ENCODE data around the gene SPOPL.
"Not testable (repeated sequence)": the region's sequence is repeated elsewhere in the genome, so short reads cannot be mapped to it uniquely, and the experiment has no call there.

The SPOPL gene

DNA sequence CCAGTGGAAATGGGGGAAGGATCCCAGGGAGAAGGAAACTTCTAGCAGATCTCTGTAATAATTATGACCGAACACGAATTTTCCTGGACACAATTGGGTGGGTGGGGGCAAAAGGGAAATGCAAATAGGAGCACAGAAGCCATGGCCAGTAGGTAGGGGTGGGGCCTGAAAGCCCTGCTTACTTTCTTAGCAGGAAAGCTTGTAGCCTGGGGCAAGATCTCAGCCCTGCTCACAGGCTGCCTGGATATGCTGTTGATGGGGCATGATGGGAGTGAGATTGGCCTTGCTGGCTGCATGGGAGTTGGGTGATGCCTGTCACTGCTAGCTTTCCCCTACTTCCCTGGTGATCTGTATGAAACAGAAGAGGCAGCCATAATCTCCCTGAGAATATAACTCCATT lies 45.9 kb upstream of the SPOPL start:
- no peaks in the 10 kb centered on the region for H3K27me3 ChIP-seq
- no peak overlapping the region for H3K4me3 ChIP-seq (ENCODE audit: low read depth in 1 of 2, low read length in 1 of 2)
- H3K9me3 ChIP-seq = no peaks in the 10 kb centered on the region
- no peaks in the 10 kb centered on the region for H3K36me3 ChIP-seq
- H3K27ac ChIP-seq = no peak overlapping the region
- no peaks in the 10 kb centered on the region for H3K4me1 ChIP-seq (ENCODE audit: control insufficient read depth in 1 of 2, insufficient read depth in 1 of 2, low read depth in 1 of 2, low read length in 1 of 2)
- TF ChIP-seq, protein P1, sequence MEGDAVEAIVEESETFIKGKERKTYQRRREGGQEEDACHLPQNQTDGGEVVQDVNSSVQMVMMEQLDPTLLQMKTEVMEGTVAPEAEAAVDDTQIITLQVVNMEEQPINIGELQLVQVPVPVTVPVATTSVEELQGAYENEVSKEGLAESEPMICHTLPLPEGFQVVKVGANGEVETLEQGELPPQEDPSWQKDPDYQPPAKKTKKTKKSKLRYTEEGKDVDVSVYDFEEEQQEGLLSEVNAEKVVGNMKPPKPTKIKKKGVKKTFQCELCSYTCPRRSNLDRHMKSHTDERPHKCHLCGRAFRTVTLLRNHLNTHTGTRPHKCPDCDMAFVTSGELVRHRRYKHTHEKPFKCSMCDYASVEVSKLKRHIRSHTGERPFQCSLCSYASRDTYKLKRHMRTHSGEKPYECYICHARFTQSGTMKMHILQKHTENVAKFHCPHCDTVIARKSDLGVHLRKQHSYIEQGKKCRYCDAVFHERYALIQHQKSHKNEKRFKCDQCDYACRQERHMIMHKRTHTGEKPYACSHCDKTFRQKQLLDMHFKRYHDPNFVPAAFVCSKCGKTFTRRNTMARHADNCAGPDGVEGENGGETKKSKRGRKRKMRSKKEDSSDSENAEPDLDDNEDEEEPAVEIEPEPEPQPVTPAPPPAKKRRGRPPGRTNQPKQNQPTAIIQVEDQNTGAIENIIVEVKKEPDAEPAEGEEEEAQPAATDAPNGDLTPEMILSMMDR (IDR thresholded peaks at IDR 0.05) = no peak

DNA sequence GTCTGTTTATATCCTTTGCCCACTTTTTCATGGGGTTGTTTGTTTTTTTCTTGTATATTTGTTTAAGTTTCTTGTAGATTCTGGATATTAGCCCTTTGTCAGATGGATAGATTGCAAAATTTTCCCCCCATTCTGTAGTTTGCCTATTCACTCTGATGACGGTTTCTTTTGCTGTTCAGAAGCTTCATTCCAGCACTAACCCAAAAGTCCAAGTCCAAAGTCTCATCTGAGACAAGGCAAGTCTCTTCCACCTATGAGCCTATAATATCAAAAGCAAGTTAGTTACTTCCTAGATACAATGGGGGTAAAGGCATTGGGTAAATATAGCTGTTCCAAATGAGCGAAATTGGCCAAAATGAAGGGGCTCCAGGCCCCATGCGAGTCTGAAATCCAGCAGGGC lies 38.9 kb upstream of the SPOPL start:
- not testable (repeated sequence) for H3K9me3 ChIP-seq; H3K27me3 ChIP-seq; H3K4me3 ChIP-seq (ENCODE audit: low read depth in 1 of 2, low read length in 1 of 2); H3K4me1 ChIP-seq (ENCODE audit: control insufficient read depth in 1 of 2, insufficient read depth in 1 of 2, low read depth in 1 of 2, low read length in 1 of 2); H3K36me3 ChIP-seq; H3K27ac ChIP-seq

DNA sequence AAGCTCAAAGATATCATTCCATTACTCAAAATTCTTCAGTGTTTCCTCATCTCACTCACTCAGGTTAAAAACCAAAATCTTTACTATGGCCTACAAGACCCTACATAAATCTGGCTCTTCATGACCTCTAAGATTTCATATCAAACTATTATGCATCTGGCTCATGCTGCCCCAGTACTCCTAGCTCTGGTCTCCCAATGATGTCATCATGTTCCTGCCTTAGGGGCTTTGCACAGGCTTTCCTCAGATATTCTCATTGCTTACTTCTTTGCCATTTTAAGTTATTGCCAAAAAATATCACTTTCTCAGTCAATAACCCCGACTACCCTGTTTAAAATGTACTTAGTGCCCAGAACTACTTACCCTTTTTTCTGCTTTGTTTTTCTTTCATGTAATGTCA lies 33.0 kb upstream of the SPOPL start:
- no peaks in the 10 kb centered on the region for H3K9me3 ChIP-seq
- no peaks in the 10 kb centered on the region for H3K27me3 ChIP-seq
- TF ChIP-seq, protein P1 (IDR thresholded peaks at IDR 0.05) = no peak
- no peak overlapping the region for H3K27ac ChIP-seq
- no peaks in the 10 kb centered on the region for H3K36me3 ChIP-seq
- H3K4me1 ChIP-seq (ENCODE audit: control insufficient read depth in 1 of 2, insufficient read depth in 1 of 2, low read depth in 1 of 2, low read length in 1 of 2) = no peaks in the 10 kb centered on the region
- H3K4me3 ChIP-seq (ENCODE audit: low read depth in 1 of 2, low read length in 1 of 2) = no peak overlapping the region

DNA sequence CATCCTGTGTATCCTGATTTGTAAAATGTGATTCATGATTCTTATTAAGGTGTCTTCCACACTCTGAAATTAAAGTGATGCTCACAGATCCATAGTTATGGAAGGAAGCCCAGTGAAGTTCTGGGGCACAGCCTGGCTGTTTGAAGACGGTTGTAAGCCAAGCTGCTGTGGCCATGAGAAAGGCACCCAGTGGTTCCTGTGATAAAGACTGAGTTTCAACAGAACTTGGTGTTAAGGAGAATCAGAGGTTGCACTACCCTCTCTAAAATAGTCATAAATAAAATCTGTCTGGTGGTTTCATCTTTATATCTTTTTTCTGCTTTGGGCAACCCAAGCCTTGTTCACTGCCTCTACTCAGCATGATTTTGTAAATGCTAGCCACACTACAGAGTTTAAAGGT lies 32.2 kb upstream of the SPOPL start:
- Histone ChIP-seq H3K27ac (no peak overlapping the region), H3K27me3 (no peaks in the 10 kb centered on the region), H3K36me3 (no peaks in the 10 kb centered on the region), H3K9me3 (no peaks in the 10 kb centered on the region), H3K4me1 (ENCODE audit: control insufficient read depth in 1 of 2, insufficient read depth in 1 of 2, low read depth in 1 of 2, low read length in 1 of 2) (no peaks in the 10 kb centered on the region), H3K4me3 (ENCODE audit: low read depth in 1 of 2, low read length in 1 of 2) (no peak overlapping the region)
- TF ChIP-seq, protein P1 (IDR thresholded peaks at IDR 0.05) = no peak

DNA sequence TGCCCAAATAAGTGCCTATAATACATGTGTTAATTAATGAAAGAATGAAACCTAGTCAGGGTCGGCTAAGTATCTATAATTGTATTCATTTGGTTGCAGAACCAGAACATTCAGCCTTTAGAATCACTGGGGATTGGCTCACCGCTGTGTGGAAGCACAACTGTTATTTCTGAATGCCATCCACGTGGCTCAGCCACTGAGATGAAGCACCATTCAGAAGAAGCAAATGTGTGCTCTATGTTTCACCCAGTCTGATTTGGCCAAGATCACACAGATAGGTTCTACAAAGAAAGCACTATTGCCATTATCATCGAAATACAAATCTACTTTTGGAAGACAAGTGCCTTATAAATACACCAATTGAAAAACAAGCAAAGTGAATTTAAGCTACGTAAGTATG lies 30.6 kb upstream of the SPOPL start:
- no peak overlapping the region for H3K27ac ChIP-seq
- no peaks in the 10 kb centered on the region for H3K27me3 ChIP-seq
- H3K9me3 ChIP-seq = no peaks in the 10 kb centered on the region
- TF ChIP-seq, protein P1 (IDR thresholded peaks at IDR 0.05) = no peak
- no peak overlapping the region for H3K4me3 ChIP-seq (ENCODE audit: low read depth in 1 of 2, low read length in 1 of 2)
- H3K36me3 ChIP-seq = no peaks in the 10 kb centered on the region
- H3K4me1 ChIP-seq (ENCODE audit: control insufficient read depth in 1 of 2, insufficient read depth in 1 of 2, low read depth in 1 of 2, low read length in 1 of 2) = no peaks in the 10 kb centered on the region

DNA sequence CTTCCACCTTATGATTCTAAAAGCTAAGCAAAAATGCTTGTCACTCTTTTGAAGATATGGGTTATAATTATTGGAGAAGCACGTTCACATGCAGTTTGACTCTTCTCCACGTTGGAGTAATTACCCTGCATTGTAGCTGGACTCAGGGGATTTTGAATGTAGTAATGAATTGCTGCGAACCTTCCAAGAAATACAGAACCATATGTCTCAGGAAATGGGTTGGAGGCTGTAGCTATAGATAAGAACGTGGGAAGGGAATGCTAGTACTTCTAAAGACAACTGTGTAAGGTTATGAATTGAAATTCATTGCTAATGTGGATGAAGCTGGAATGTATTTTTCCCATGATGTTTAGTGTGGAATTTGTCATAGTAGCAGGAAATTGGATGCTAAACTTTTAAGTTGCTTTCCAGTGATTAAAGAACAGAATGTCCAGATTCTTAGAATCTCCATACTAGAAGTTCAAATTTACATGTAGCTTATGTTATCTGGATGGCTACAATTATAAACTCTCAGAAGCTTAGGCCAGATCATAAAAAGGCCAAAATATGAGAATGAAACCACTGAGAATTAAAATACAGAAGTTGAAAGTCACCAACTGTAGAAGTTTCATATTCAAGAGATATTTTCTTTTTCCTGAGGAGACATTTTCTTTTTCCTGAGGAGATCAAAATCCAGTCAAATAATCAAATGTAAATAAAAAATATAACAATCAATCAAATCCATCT lies 27.3 kb upstream of the SPOPL start:
- Histone ChIP-seq H3K36me3 (no peaks in the 10 kb centered on the region), H3K4me1 (ENCODE audit: control insufficient read depth in 1 of 2, insufficient read depth in 1 of 2, low read depth in 1 of 2, low read length in 1 of 2) (no peaks in the 10 kb centered on the region), H3K4me3 (ENCODE audit: low read depth in 1 of 2, low read length in 1 of 2) (no peak overlapping the region), H3K27me3 (no peaks in the 10 kb centered on the region), H3K9me3 (no peaks in the 10 kb centered on the region), H3K27ac (no peak overlapping the region)
- TF ChIP-seq, protein P1 (IDR thresholded peaks at IDR 0.05) = no peak
